KMS-11 (cell line): ENCODE measurements around the gene TAF5.

ENCODE experiments used
- H2AFZ ChIP-seq: fragments of 200-600 bp; sonication (generic); 2 replicates; pipeline ENCODE4 v1.6.1; 2016; ENCODE audit warnings: antibody characterized with exemption, mixed run types, low read depth
- H3K27ac ChIP-seq: fragments of 200-600 bp; sonication (generic); 2 replicates; pipeline ENCODE4 v1.6.1; 2016; ENCODE audit warnings: mild to moderate bottlenecking, mixed run types
- H3K27me3 ChIP-seq: fragments of 200-600 bp; sonication (generic); 2 replicates; pipeline ENCODE4 v1.6.1; 2017; ENCODE audit warnings: mild to moderate bottlenecking, low read depth, mixed run types, moderate library complexity; ENCODE audit not compliant: insufficient read depth
- H3K36me3 ChIP-seq: fragments of 200-600 bp; sonication (generic); 2 replicates; pipeline ENCODE4 v1.6.1; 2017; ENCODE audit warnings: mild to moderate bottlenecking, mixed run types; ENCODE audit not compliant: insufficient read depth
- H3K4me1 ChIP-seq: fragments of 200-600 bp; sonication (generic); 2 replicates; pipeline ENCODE4 v1.6.1; 2016; ENCODE audit warnings: mild to moderate bottlenecking, low read depth, mixed run types; ENCODE audit not compliant: poor library complexity, severe bottlenecking
- H3K4me2 ChIP-seq: fragments of 200-600 bp; sonication (generic); 2 replicates; pipeline ENCODE4 v1.7.0; 2016; ENCODE audit warnings: mild to moderate bottlenecking, mixed run types
- H3K4me3 ChIP-seq: fragments of 200-600 bp; sonication (generic); IDR thresholded peaks from 2 replicates; pipeline ENCODE4 v1.6.1; 2017; ENCODE audit warnings: low read depth, low read length, mixed read lengths; ENCODE audit not compliant: insufficient read depth
- H3K79me2 ChIP-seq: fragments of 200-600 bp; sonication (generic); 2 replicates; pipeline ENCODE4 v1.6.1; 2016; ENCODE audit warnings: low read depth, mixed run types; ENCODE audit not compliant: insufficient read depth
- H3K9ac ChIP-seq: fragments of 200-600 bp; sonication (generic); 2 replicates; pipeline ENCODE4 v1.6.1; 2016; ENCODE audit warnings: mild to moderate bottlenecking, mixed run types
- H4K20me1 ChIP-seq: fragments of 200-600 bp; sonication (generic); 2 replicates; pipeline ENCODE4 v1.6.1; 2016; ENCODE audit warnings: mild to moderate bottlenecking, mixed run types; ENCODE audit not compliant: insufficient read depth
- CTCF ChIP-seq: fragments of 200-600 bp; sonication (generic); conservative IDR thresholded peaks from 2 replicates; pipeline ENCODE4 v1.6.1; 2017; ENCODE audit warnings: low read depth, mild to moderate bottlenecking, antibody characterized with exemption, low read length, moderate library complexity, mixed read lengths

TAF5 gene

DNA sequence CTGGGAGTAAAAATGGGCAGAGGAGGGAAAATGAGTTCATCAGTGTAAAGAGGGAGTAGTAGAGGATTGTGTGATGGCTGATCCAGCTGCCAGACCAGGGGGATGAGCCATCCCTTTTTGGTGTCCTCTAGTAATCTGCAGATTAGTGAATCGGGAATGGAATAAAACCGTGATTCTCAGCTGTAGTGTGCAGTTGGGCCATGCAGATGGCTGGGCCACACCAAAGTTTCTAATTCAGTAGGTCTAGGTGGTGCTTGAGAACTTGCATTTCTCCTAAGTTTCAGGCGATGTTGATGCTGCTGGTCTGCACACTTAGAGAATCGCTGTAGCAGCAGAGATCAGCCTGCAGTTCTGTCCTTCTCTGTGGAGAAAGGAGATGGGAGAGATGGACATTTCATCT lies 51.3 kb downstream of the TAF5 start:
- Histone ChIP-seq H3K9ac (no peak overlapping the region), H3K79me2 (no peaks in the 10 kb centered on the region), H3K4me1 (no peaks in the 10 kb centered on the region), H2AFZ (no peak overlapping the region), H3K4me2 (no peak overlapping the region), H3K27ac (no peak overlapping the region), H3K4me3 (no peak overlapping the region), H3K36me3 (peaks cover 15% of the 10 kb centered on the region; the same call in 1 of the 2 replicates), H4K20me1 (no peaks in the 10 kb centered on the region), H3K27me3 (no peaks in the 10 kb centered on the region)
- no peak for TF ChIP-seq CTCF

DNA sequence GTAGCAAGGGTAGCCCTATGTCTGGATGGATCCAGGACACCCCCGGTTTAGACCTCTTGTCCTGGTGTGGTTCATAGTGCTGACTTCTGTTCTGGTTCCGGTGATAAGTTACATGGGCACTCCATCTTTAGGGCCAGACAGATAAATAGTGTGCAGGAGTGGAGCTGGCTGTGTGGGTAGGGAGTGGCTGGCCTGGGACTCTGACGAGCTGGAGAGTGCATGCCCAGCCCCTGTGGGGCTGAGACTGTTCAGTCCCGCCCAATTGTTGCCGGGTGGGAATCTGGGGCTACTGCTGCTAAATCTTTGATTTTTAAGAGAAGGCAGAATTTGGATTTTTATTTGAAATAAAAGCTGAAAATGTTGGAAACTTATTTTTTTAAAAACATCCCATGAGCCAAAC lies 56.0 kb downstream of the TAF5 start:
- no peak overlapping the region for H2AFZ ChIP-seq
- H3K27me3 ChIP-seq = no peaks in the 10 kb centered on the region
- no peaks in the 10 kb centered on the region for H3K4me1 ChIP-seq
- H3K27ac ChIP-seq = no peak overlapping the region
- no peak overlapping the region for H3K4me3 ChIP-seq
- H3K79me2 ChIP-seq = no peaks in the 10 kb centered on the region
- peaks cover 8% of the 10 kb centered on the region; the same call in 1 of the 2 replicates for H3K36me3 ChIP-seq
- no peak overlapping the region for H3K4me2 ChIP-seq
- no peaks in the 10 kb centered on the region for H4K20me1 ChIP-seq
- H3K9ac ChIP-seq = no peak overlapping the region
- TF ChIP-seq CTCF = no peak

DNA sequence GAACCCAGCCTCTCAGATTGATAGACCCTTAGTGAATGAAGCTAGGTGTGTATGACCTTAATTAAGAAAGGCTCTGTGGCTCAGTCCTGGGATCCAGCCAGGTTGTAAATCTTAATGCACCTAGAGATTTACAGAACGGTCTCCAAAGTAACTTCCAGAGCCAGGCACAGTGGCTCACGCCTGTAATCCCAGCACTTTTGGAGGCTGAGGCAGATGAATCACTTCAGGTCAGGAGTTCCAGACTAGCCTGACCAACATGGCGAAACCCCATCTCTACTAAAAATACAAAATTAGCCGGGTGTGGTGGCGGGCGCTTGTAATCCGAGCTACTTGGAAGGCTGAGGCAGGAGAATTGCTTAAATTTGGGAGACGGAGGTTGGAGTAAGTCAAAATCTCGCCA lies 60.1 kb downstream of the TAF5 start:
- H3K36me3 ChIP-seq = peaks cover 8% of the 10 kb centered on the region; the same call in 1 of the 2 replicates
- H3K4me3 ChIP-seq = no peak overlapping the region
- H3K4me1 ChIP-seq = no peaks in the 10 kb centered on the region
- TF ChIP-seq CTCF = no peak
- H3K27ac ChIP-seq = no peak overlapping the region
- H3K79me2 ChIP-seq = no peaks in the 10 kb centered on the region; the same call in 1 of the 2 replicates
- H3K9ac ChIP-seq = no peak overlapping the region
- H2AFZ ChIP-seq = no peak overlapping the region
- H3K27me3 ChIP-seq = no peaks in the 10 kb centered on the region
- no peak overlapping the region for H3K4me2 ChIP-seq
- no peaks in the 10 kb centered on the region for H4K20me1 ChIP-seq

- Histone ChIP-seq H3K79me2 (no peaks in the 10 kb centered on the region; the same call in 1 of the 2 replicates), H3K27ac (no peak overlapping the region), H3K9ac (no peak overlapping the region), H3K4me1 (no peaks in the 10 kb centered on the region), H3K4me2 (no peak overlapping the region), H4K20me1 (no peaks in the 10 kb centered on the region), H2AFZ (no peak overlapping the region), H3K27me3 (no peaks in the 10 kb centered on the region), H3K36me3 (peaks cover 8% of the 10 kb centered on the region; the same call in 1 of the 2 replicates), H3K4me3 (no peak overlapping the region)
- no peak for TF ChIP-seq CTCF
Observed at GRCh38 chr10:103428989-103429643, 61.3 kb downstream of the TAF5 start.
